GM12865 (cell line): ENCODE data around the gene INKA1.
A peak's percentile ranks its signal among the peaks of the same experiment; 100 is the strongest.
"Not testable (repeated sequence)": the region's sequence is repeated elsewhere in the genome, so short reads cannot be mapped to it uniquely, and the experiment has no call there.

Experiments
- DNase-seq: peaks from one replicate; pipeline ENCODE4 v3.0.0; 2010; ENCODE audit warnings: low read depth
- H3K4me3 ChIP-seq: 2 replicates; pipeline ENCODE4 v1.5.1; 2011; ENCODE audit warnings: mild to moderate bottlenecking, low read depth, low read length, control low read depth
- CTCF ChIP-seq: IDR thresholded peaks from 2 replicates; pipeline ENCODE4 v1.5.1; 2011; ENCODE audit warnings: low read length, control low read depth, low read depth, inconsistent platforms; ENCODE audit not compliant: insufficient read depth; ENCODE audit errors: missing control alignments

The INKA1 gene

GRCh38 chr3:49813497-49814174 lies 10.6 kb downstream of the INKA1 start, which contains the start of gene UBA7:
UBA7 (minus strand) TSS chr3:49813953; CDS start chr3:49813787, 166 bp downstream.
- no peak for TF ChIP-seq CTCF
- DNase-seq, result peak; percentile 69
- peak within 1 kb of the TSS; percentile 84 for H3K4me3 ChIP-seq

GRCh38 chr3:49823131-49823530 lies 20.1 kb downstream of the INKA1 start:
- not testable (repeated sequence) for DNase-seq, H3K4me3 ChIP-seq

GRCh38 chr3:49826016-49826415 lies 23.0 kb downstream of the INKA1 start:
- H3K4me3 ChIP-seq, result no peak overlapping the region
- no peak for DNase-seq
- no peak for TF ChIP-seq CTCF

GRCh38 chr3:49831341-49831740 lies 28.3 kb downstream of the INKA1 start:
- no peak for TF ChIP-seq CTCF
- no peak for DNase-seq
- no peak overlapping the region for H3K4me3 ChIP-seq

GRCh38 chr3:49839193-49839809 lies 36.2 kb downstream of the INKA1 start:
- peak; percentile 84 for TF ChIP-seq CTCF
- H3K4me3 ChIP-seq, result no peak overlapping the region
- DNase-seq, result peak; percentile 87

GRCh38 chr3:49840388-49840787 lies 37.3 kb downstream of the INKA1 start:
- no peak overlapping the region for H3K4me3 ChIP-seq
- no peak for TF ChIP-seq CTCF
- no peak for DNase-seq

- no peak overlapping the region for H3K4me3 ChIP-seq
- DNase-seq, result peak; percentile 39
- peak; percentile 41 for TF ChIP-seq CTCF
Measured at GRCh38 chr3:49841126-49841696, 38.1 kb downstream of the INKA1 start.
